ENCODE results near the gene ST14.

- TF ChIP-seq POLR2AphosphoS5 (IDR thresholded peaks at IDR 0.05; ENCODE audit: low read depth, low read length) = no peak
- TF ChIP-seq TAF1 (IDR thresholded peaks at IDR 0.05; ENCODE audit: borderline replicate concordance, insufficient read depth, low read length) = no peak
- TF ChIP-seq, protein P1, sequence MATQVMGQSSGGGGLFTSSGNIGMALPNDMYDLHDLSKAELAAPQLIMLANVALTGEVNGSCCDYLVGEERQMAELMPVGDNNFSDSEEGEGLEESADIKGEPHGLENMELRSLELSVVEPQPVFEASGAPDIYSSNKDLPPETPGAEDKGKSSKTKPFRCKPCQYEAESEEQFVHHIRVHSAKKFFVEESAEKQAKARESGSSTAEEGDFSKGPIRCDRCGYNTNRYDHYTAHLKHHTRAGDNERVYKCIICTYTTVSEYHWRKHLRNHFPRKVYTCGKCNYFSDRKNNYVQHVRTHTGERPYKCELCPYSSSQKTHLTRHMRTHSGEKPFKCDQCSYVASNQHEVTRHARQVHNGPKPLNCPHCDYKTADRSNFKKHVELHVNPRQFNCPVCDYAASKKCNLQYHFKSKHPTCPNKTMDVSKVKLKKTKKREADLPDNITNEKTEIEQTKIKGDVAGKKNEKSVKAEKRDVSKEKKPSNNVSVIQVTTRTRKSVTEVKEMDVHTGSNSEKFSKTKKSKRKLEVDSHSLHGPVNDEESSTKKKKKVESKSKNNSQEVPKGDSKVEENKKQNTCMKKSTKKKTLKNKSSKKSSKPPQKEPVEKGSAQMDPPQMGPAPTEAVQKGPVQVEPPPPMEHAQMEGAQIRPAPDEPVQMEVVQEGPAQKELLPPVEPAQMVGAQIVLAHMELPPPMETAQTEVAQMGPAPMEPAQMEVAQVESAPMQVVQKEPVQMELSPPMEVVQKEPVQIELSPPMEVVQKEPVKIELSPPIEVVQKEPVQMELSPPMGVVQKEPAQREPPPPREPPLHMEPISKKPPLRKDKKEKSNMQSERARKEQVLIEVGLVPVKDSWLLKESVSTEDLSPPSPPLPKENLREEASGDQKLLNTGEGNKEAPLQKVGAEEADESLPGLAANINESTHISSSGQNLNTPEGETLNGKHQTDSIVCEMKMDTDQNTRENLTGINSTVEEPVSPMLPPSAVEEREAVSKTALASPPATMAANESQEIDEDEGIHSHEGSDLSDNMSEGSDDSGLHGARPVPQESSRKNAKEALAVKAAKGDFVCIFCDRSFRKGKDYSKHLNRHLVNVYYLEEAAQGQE (IDR thresholded peaks at IDR 0.05; ENCODE audit: insufficient read depth in 1 of 2, low read depth in 2 of 2, low read length in 2 of 2) = no peak
- TF ChIP-seq SIN3A (IDR thresholded peaks at IDR 0.05; ENCODE audit: borderline replicate concordance, insufficient read depth, low read length) = no peak
These were observed 55.4 kb downstream of the ST14 start for GRCh38 chr11:130214861-130215530.
